ENCODE results near the gene NDOR1. TPM values are rescaled to one million over a fixed set of nuclear protein-coding genes. Genes with fewer than 3 reads are reported as not detected.

The NDOR1 gene
- polyA plus RNA-seq, 3 donors, result 4.4 to 26.9 (median 5.2) TPM

DNA sequence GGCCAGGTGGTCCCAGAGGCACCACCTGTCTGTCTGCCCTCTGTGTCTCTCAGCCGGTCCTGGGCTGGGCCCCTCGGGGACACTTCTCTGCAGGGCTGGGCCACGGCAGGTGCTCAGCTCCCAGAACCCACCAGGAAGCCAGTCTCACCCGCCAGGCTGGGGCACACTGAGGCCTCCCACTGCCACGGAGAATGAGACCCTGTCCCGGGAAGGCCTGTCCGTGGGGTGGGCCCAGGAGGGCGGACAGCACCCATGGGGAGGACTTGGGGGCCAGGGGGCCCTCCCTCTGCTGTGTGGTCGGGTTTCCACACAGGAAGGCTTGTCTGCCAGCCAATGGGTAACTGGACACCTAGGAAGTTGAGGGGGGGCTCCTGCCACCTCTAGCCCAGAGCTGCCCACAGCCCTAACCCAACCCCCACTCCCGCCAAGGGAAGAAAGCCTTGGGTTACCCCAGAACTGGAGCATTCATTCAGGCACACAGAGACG lies 31.5 kb downstream of the NDOR1 start:
- H3K27ac Mint-ChIP-seq, result peak overlapping the region in 1 of 7 donors; percentile 50
- H3K4me1 ChIP-seq (ENCODE audit: control insufficient read depth in 1 of 2, insufficient read depth in 2 of 2, low read length in 2 of 2), result peaks cover 34 to 41% of the 10 kb centered on the region in 2 donors
- 17% methylated on average over 9 of the region's 11 CpGs for WGBS (ENCODE audit: insufficient coverage)

GRCh38 chr9:137237759-137238726 lies 32.5 kb downstream of the NDOR1 start:
- H3K4me3 Mint-ChIP-seq, result no peak overlapping the region

More for the DNA sequence above, 31.5 kb downstream of the NDOR1 start:
- Histone ChIP-seq H3K79me2 (ENCODE audit: insufficient read depth, low read length) (peaks cover 23% of the 10 kb centered on the region), H3K4me3 (replicated peaks in 1 of 3; ENCODE audit: low read depth in 2 of 3, low read length in 3 of 3) (no peak overlapping the region), H3K27me3 (ENCODE audit: control insufficient read depth in 2 of 2, insufficient read depth in 2 of 2, low read length in 2 of 2) (no peaks in the 10 kb centered on the region), H4K20me1 (ENCODE audit: insufficient read depth, low read length) (peaks cover 5% of the 10 kb centered on the region), H3K36me3 (replicated peaks in 1 of 2; ENCODE audit: control insufficient read depth in 1 of 2, insufficient read depth in 2 of 2, low read length in 2 of 2) (peaks cover under 1% of the 10 kb centered on the region in 2 donors), H3K4me2 (replicated peaks; ENCODE audit: extremely low read depth, low read length, poor library complexity, severe bottlenecking) (peak overlapping the region; percentile 51), H3K27ac (ENCODE audit: low read depth in 1 of 2, low read length in 2 of 2) (no peak overlapping the region), H3K9ac (ENCODE audit: insufficient read depth, low read length, poor library complexity, severe bottlenecking) (no peak overlapping the region), H2AFZ (ENCODE audit: insufficient read depth, low read depth, low read length, poor library complexity, severe bottlenecking) (peak overlapping the region; percentile 50), H3K9me3 (replicated peaks in 1 of 2; ENCODE audit: control insufficient read depth in 1 of 2, insufficient read depth in 1 of 2, low read length in 2 of 2) (no peaks in the 10 kb centered on the region)
- no peak for DNase-seq
- Mint-ChIP-seq H3K9me3 (peaks cover 0 to 3% (median 0%) of the 10 kb centered on the region in 7 donors), H3K4me3 (no peak overlapping the region), H3K36me3 (no peaks in the 10 kb centered on the region), H3K27me3 (ENCODE audit: low read depth in 3 of 3) (peaks cover 2 to 22% (median 8%) of the 10 kb centered on the region in 3 donors), H3K4me1 (peaks cover 23% of the 10 kb centered on the region)
- intact Hi-C loops (cut with micrococcal nuclease), result loop anchor here in 1 of 2 donors (5.0 kb wide), 2 partner anchors 50 to 115 kb away; partner anchors contain the start of genes ANAPC2 and SSNA1
- TF ChIP-seq, protein P1, sequence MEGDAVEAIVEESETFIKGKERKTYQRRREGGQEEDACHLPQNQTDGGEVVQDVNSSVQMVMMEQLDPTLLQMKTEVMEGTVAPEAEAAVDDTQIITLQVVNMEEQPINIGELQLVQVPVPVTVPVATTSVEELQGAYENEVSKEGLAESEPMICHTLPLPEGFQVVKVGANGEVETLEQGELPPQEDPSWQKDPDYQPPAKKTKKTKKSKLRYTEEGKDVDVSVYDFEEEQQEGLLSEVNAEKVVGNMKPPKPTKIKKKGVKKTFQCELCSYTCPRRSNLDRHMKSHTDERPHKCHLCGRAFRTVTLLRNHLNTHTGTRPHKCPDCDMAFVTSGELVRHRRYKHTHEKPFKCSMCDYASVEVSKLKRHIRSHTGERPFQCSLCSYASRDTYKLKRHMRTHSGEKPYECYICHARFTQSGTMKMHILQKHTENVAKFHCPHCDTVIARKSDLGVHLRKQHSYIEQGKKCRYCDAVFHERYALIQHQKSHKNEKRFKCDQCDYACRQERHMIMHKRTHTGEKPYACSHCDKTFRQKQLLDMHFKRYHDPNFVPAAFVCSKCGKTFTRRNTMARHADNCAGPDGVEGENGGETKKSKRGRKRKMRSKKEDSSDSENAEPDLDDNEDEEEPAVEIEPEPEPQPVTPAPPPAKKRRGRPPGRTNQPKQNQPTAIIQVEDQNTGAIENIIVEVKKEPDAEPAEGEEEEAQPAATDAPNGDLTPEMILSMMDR (IDR thresholded peaks at IDR 0.05), result no peak

More at GRCh38 chr9:137237759-137238726, 32.5 kb downstream of the NDOR1 start:
- Histone ChIP-seq H3K9ac (ENCODE audit: insufficient read depth, low read length, poor library complexity, severe bottlenecking) (no peak overlapping the region), H3K4me1 (ENCODE audit: control insufficient read depth in 1 of 2, insufficient read depth in 2 of 2, low read length in 2 of 2) (peaks cover 44 to 52% of the 10 kb centered on the region in 2 donors), H3K4me2 (replicated peaks; ENCODE audit: extremely low read depth, low read length, poor library complexity, severe bottlenecking) (no peak overlapping the region), H4K20me1 (ENCODE audit: insufficient read depth, low read length) (peaks cover 15% of the 10 kb centered on the region), H3K9me3 (replicated peaks in 1 of 2; ENCODE audit: control insufficient read depth in 1 of 2, insufficient read depth in 1 of 2, low read length in 2 of 2) (no peaks in the 10 kb centered on the region), H3K36me3 (replicated peaks in 1 of 2; ENCODE audit: control insufficient read depth in 1 of 2, insufficient read depth in 2 of 2, low read length in 2 of 2) (peaks cover 11% of the 10 kb centered on the region in 2 donors), H3K27me3 (ENCODE audit: control insufficient read depth in 2 of 2, insufficient read depth in 2 of 2, low read length in 2 of 2) (no peaks in the 10 kb centered on the region), H3K79me2 (ENCODE audit: insufficient read depth, low read length) (peaks cover 33% of the 10 kb centered on the region), H2AFZ (ENCODE audit: insufficient read depth, low read depth, low read length, poor library complexity, severe bottlenecking) (no peak overlapping the region), H3K4me3 (replicated peaks in 1 of 3; ENCODE audit: low read depth in 2 of 3, low read length in 3 of 3) (no peak overlapping the region), H3K27ac (ENCODE audit: low read depth in 1 of 2, low read length in 2 of 2) (no peak overlapping the region)
- Mint-ChIP-seq H3K27ac (peak overlapping the region in 1 of 7 donors; percentile 33), H3K4me1 (peaks cover 33% of the 10 kb centered on the region), H3K36me3 (peaks cover 10% of the 10 kb centered on the region in 2 donors), H3K9me3 (peaks cover 0 to 3% (median 0%) of the 10 kb centered on the region in 7 donors), H3K27me3 (ENCODE audit: low read depth in 3 of 3) (peaks cover 2 to 17% (median 8%) of the 10 kb centered on the region in 3 donors)
- TF ChIP-seq, protein P1 (IDR thresholded peaks at IDR 0.05), result no peak
- DNase-seq, result no peak
- intact Hi-C loops (cut with micrococcal nuclease), result loop anchor here in 1 of 2 donors (5.0 kb wide), 2 partner anchors 51 to 116 kb away; partner anchors contain the start of genes ANAPC2 and SSNA1
- 87% methylated on average over 10 of the region's 13 CpGs for WGBS (ENCODE audit: insufficient coverage)

Measured in CD14-positive monocyte (primary cell).